Right lobe of liver (tissue), 6 donors: ENCODE results near the gene GSG1L. TPM values are rescaled to one million over a fixed set of nuclear protein-coding genes. Genes with fewer than 3 reads are reported as not detected.

Experiments
- ATAC-seq, 4 donors: fragments of 200-7000 bp; cut with Tn5 transposase; one replicate each; pipeline ENCODE4 v1.9.1; 2020; ENCODE audit warnings: mild to moderate bottlenecking in 4 of 4, moderate library complexity in 4 of 4
- DNase-seq, 3 donors: peaks; one replicate each; pipeline ENCODE4 v3.0.0-alpha.2; 2020
- H3K27ac ChIP-seq, 3 donors: fragments of 200-600 bp; one replicate each; pipeline ENCODE4 v1.8.0; 2022
- H3K27me3 ChIP-seq, 2 donors: fragments of 200-600 bp; one replicate each; pipeline ENCODE4 v1.8.0; 2022
- H3K36me3 ChIP-seq, 4 donors: fragments of 200-600 bp; sonication (generic) in 1 of 4; one replicate each; pipeline versions ENCODE4 v1.5.1 to v1.8.0; 2017 to 2022; ENCODE audit warnings: control low read depth in 1 of 4
- H3K4me1 ChIP-seq, 4 donors: fragments of 200-600 bp; sonication (generic) in 1 of 4; one replicate each; pipeline versions ENCODE4 v1.5.1 to v1.8.0; 2017 to 2022; ENCODE audit warnings: control low read depth in 1 of 4
- H3K4me3 ChIP-seq, 3 donors: fragments of 200-600 bp; one replicate each; pipeline ENCODE4 v1.8.0; 2022
- H3K9me3 ChIP-seq, 4 donors: fragments of 200-600 bp; sonication (generic) in 1 of 4; one replicate each; pipeline versions ENCODE4 v1.5.1 to v1.8.0; 2017 to 2022; ENCODE audit warnings: control low read depth in 1 of 4
- CTCF ChIP-seq, 4 donors: fragments of 200-600 bp in 3 of 4; fragments of 450-650 bp in 1 of 4; IDR thresholded peaks; one replicate each; pipeline versions ENCODE4 v1.5.1 to v1.8.0; 2016 to 2022; ENCODE audit warnings: antibody characterized with exemption in 4 of 4, mild to moderate bottlenecking in 2 of 4
- POLR2A ChIP-seq: fragments of 450-650 bp; IDR thresholded peaks from one replicate; pipeline ENCODE4 v1.6.1; 2017; ENCODE audit warnings: antibody characterized with exemption, mild to moderate bottlenecking
- WGBS: methylation state at CpG from one replicate; pipeline ENCODE4 v1.1.6; 2018; ENCODE audit warnings: low coverage, low lambda C conversion rate; ENCODE audit not compliant: insufficient coverage; ENCODE audit errors: missing lambda C conversion rate; 5-methylcytosine and 5-hydroxymethylcytosine counted together
- intact Hi-C, 2 donors: fragments of 100-400 bp; cut with DNase I; formaldehyde crosslinking; loops; one replicate each; pipeline versions ENCODE4 v1.11.2 to v1.14.1; 2022
- total RNA-seq, 6 experiments: library from RNA; depleted of rRNA in 2 of 6; stranded (reverse); fragments of >200 nt in 2 of 6; fragmentation: NEBNext Ultra II Directional in 3 of 6; extraction: Animal tissue kit (Norgen Biotek cat#: 25700) in 3 of 6; gene quantifications; one replicate each; pipeline versions ENCODE4 v1.1.0 to v1.2.4, GENCODE V29; 2016 to 2023
- donor health status: DM: no; HTN: yes; CAD: no.
- donor health status: DM: no; HTN: no; CAD: no.
- donor health status: DM: no; HTN: no; CAD: no.
- donor health status: DM: no; HTN: yes; CAD: no.
- donor health status: DM: no; HTN: yes; CAD: no.

The GSG1L gene
- total RNA-seq, 6 experiments from 2014 or later = 0.33 TPM; not detected in 5

GRCh38 chr16:27829975-27830374, 233.5 kb downstream of the GSG1L start:
- Histone ChIP-seq H3K27me3 (no peaks in the 10 kb centered on the region), H3K4me1 (no peaks in the 10 kb centered on the region), H3K9me3 (no peaks in the 10 kb centered on the region), H3K36me3 (no peaks in the 10 kb centered on the region), H3K4me3 (no peak overlapping the region), H3K27ac (no peak overlapping the region)
- intact Hi-C loops = no loop called here
- ATAC-seq (no peak), DNase-seq (no peak)
- TF ChIP-seq POLR2A (no peak), CTCF (IDR thresholded peaks at IDR 0.05) (no peak)
- 45% methylated on average over 2 of the region's 2 CpGs for WGBS

- no peaks in the 10 kb centered on the region for H3K9me3 ChIP-seq
- 67% methylated on average over 7 of the region's 12 CpGs for WGBS
- no peak overlapping the region for H3K27ac ChIP-seq
- H3K4me3 ChIP-seq = no peak overlapping the region
- no peak for TF ChIP-seq POLR2A
- no peak for TF ChIP-seq CTCF (IDR thresholded peaks at IDR 0.05)
- no peaks in the 10 kb centered on the region for H3K4me1 ChIP-seq
- no peak for ATAC-seq
- H3K36me3 ChIP-seq = no peaks in the 10 kb centered on the region
- DNase-seq = no peak
- no peaks in the 10 kb centered on the region for H3K27me3 ChIP-seq
- intact Hi-C loops = no loop called here
Observed at GRCh38 chr16:27828671-27829070, 234.8 kb downstream of the GSG1L start.

- Histone ChIP-seq H3K4me3 (no peak overlapping the region), H3K9me3 (no peaks in the 10 kb centered on the region), H3K4me1 (no peaks in the 10 kb centered on the region), H3K27me3 (no peaks in the 10 kb centered on the region), H3K36me3 (no peaks in the 10 kb centered on the region), H3K27ac (no peak overlapping the region)
- intact Hi-C loops = no loop called here
- WGBS = 42% methylated on average over 3 of the region's 3 CpGs
- ATAC-seq = no peak
- no peak for DNase-seq
- TF ChIP-seq POLR2A (no peak), CTCF (IDR thresholded peaks at IDR 0.05) (no peak)
Observed at GRCh38 chr16:27827765-27828164, 235.7 kb downstream of the GSG1L start.

- DNase-seq = no peak
- WGBS = no CpG with 5 or more reads among the region's 2 CpGs
Observed at GRCh38 chr16:27826893-27827289, 236.6 kb downstream of the GSG1L start.

GRCh38 chr16:27826081-27826892, 237.2 kb downstream of the GSG1L start:
- TF ChIP-seq CTCF (IDR thresholded peaks at IDR 0.05) (no peak), POLR2A (no peak)
- Histone ChIP-seq H3K36me3 (no peaks in the 10 kb centered on the region), H3K27me3 (no peaks in the 10 kb centered on the region), H3K4me3 (no peak overlapping the region), H3K4me1 (no peaks in the 10 kb centered on the region), H3K27ac (no peak overlapping the region), H3K9me3 (no peaks in the 10 kb centered on the region)
- ATAC-seq (no peak), DNase-seq (no peak)
- WGBS = 75% methylated on average over 9 of the region's 12 CpGs
- intact Hi-C loops = no loop called here

More at GRCh38 chr16:27826893-27827289, 236.6 kb downstream of the GSG1L start:
- no peaks in the 10 kb centered on the region for H3K9me3 ChIP-seq
- H3K4me1 ChIP-seq = no peaks in the 10 kb centered on the region
- intact Hi-C loops = no loop called here
- no peaks in the 10 kb centered on the region for H3K27me3 ChIP-seq
- no peaks in the 10 kb centered on the region for H3K36me3 ChIP-seq
- no peak overlapping the region for H3K4me3 ChIP-seq
- no peak overlapping the region for H3K27ac ChIP-seq
- ATAC-seq = no peak
- TF ChIP-seq POLR2A = no peak
